Activated CD4-positive, alpha-beta T cell treated with anti-CD3 and anti-CD28 coated beads, Interleukin-2, amount 10 ng/mL, durations not matched to agents 24 days and 14 days (primary cell): ENCODE results near the gene MRPL36. TPM values are rescaled to one million over a fixed set of nuclear protein-coding genes. Genes with fewer than 3 reads are reported as not detected.

ENCODE experiments used
- DNase-seq: peaks from one replicate; pipeline ENCODE4 v3.0.0; 2022
- H3K27ac Mint-ChIP-seq: one replicate; pipeline ENCODE4 v1.8.0; 2022; ENCODE audit warnings: mild to moderate bottlenecking, mixed read lengths
- H3K27me3 Mint-ChIP-seq: one replicate; pipeline ENCODE4 v1.8.0; 2022; ENCODE audit warnings: mixed read lengths
- H3K36me3 Mint-ChIP-seq: one replicate; pipeline ENCODE4 v1.8.0; 2022; ENCODE audit warnings: low read depth, mild to moderate bottlenecking, mixed read lengths
- H3K4me1 Mint-ChIP-seq: one replicate; pipeline ENCODE4 v1.8.0; 2021; ENCODE audit warnings: mixed read lengths
- H3K4me3 Mint-ChIP-seq: one replicate; pipeline ENCODE4 v1.8.0; 2022; ENCODE audit warnings: mild to moderate bottlenecking, moderate library complexity, mixed read lengths
- H3K9me3 Mint-ChIP-seq: one replicate; pipeline ENCODE4 v1.8.0; 2021; ENCODE audit warnings: mixed read lengths
- intact Hi-C: fragments of 100-400 bp; cut with micrococcal nuclease; formaldehyde crosslinking; loops from one replicate; pipeline ENCODE4 v1.15.1; 2023
- total RNA-seq: library from RNA; stranded (reverse); gene quantifications from 2 replicates; pipeline ENCODE4 v1.2.3, GENCODE V29; 2022

MRPL36 gene
- total RNA-seq, 1 donor from 2014 or later, result 107 TPM

DNA sequence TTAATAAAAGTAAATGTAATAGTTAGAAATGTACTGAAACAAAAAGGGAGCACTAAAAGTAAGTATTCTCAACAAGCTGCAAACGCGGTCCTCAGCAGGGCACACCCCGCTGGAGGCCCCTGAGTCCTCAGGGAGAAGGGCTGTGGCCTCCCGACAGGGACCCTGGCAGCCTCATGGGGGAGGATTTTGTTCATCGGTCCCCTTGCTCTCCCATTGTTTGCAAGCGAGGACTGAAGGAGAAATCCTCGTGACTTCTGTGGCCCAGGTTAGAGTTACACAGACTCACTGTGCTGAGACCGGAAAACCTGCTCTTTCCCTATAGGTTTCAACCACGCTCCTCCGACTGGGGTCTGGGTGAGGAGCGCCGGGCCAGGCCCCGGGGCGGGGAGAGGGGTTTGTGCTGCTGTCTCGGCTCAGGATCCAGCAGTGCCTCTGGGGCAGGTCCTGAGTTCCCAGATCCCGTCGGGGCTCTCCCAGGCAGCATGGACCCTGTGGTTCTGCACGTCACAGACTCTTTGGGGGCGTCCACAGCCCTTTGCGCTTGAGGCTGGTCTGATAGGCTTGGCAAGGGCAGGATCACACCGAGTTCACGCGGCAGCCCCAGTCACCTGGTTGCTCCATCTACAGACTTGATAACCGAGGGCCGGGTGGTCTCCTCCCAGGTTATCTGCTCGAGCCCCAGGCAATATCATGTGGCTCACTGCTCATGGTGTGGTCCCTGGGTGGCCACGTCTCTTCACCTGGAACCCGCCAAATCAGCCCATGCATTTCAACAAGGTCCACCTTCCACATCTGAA lies 38.8 kb downstream of the MRPL36 start:
- Mint-ChIP-seq H3K27me3 (peaks cover 7% of the 10 kb centered on the region), H3K27ac (no peak overlapping the region), H3K9me3 (peaks cover 6% of the 10 kb centered on the region), H3K36me3 (no peaks in the 10 kb centered on the region), H3K4me3 (no peak overlapping the region), H3K4me1 (no peaks in the 10 kb centered on the region)
- intact Hi-C loops, result loop anchor here (5.0 to 10.0 kb wide), 2 partner anchors 41 to 104 kb away; partner anchors contain the start of gene NDUFS6
- DNase-seq, result no peak

DNA sequence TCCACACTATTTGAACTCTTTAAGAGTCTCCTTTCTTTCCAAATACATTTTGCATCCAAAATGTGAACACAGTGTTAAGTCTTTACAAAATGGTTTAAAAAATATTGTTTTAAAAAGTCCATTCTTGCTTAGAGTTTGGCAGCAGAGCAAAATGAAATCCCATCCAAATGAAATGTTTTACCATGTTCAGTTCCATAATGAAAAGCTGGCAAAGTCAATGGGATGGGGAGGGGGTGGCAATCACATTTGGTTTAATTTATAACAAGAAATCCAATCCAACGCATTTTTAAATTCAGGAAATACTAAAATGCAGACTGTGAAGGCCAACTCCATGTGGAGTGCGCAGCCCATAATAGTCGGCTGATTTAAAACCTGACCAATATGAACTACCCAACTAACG lies 39.4 kb downstream of the MRPL36 start:
- DNase-seq, result no peak
- intact Hi-C loops, result loop anchor here (5.0 to 10.0 kb wide), 2 partner anchors 42 to 105 kb away; partner anchors contain the start of gene NDUFS6
- Mint-ChIP-seq H3K27ac (no peak overlapping the region), H3K27me3 (peaks cover 7% of the 10 kb centered on the region), H3K36me3 (no peaks in the 10 kb centered on the region), H3K4me1 (no peaks in the 10 kb centered on the region), H3K4me3 (no peak overlapping the region), H3K9me3 (peaks cover 6% of the 10 kb centered on the region)

DNA sequence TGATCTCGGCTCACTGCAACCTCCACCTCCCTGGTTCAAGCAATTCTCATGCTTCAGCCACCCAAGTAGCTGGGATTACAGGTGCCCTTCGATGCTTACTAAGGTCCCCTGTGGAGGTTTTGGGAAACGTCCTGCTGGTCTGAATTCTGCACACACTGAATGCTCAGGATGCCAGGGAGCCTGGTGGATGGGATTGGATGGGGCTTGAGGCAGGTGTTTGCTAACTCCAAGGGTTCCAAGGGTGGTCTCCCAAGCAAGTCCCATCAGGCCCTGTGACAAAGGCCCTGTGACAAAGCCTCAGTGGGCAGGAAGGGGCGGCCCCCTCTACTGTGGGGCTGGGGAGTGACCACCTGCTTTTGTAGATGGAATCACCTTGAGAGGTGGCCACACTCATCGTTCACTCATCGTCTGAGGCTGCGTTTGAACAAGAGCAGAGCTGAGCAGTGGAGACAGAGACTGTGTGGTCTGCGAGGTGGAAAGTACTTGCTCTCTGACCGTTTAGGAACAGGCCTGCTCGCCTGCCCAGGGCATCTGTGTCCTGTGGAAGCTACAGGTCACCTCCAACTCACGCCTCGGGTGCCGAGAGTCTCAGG lies 40.2 kb downstream of the MRPL36 start:
- H3K4me3 Mint-ChIP-seq, result no peak overlapping the region
- DNase-seq, result no peak
- no peaks in the 10 kb centered on the region for H3K4me1 Mint-ChIP-seq

DNA sequence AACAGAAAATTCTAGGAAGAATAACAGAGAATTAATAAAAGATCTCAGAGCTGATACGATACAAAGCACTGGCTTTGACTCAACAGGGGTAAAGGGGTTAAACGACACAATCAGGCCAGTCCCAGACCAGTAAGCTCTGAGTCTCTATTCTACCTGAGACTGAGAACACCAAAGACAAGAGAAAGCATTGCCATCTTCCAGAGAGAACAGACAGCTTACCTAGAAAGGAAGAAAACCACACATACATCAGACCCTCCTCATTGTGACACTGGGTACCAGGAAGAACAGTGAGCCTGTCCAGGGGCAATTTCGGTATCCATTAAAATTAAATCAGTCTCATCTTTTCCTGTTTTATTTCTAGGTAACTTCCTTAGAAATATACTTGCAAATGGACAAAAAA lies 41.1 kb downstream of the MRPL36 start:
- no peak overlapping the region for H3K4me3 Mint-ChIP-seq
- H3K27me3 Mint-ChIP-seq, result peaks cover 5% of the 10 kb centered on the region
- no peaks in the 10 kb centered on the region for H3K4me1 Mint-ChIP-seq
- intact Hi-C loops, result no loop called here
- no peak overlapping the region for H3K27ac Mint-ChIP-seq
- no peak for DNase-seq
- no peaks in the 10 kb centered on the region for H3K36me3 Mint-ChIP-seq
- H3K9me3 Mint-ChIP-seq, result peaks cover 6% of the 10 kb centered on the region

More for the DNA sequence above, 40.2 kb downstream of the MRPL36 start:
- H3K27ac Mint-ChIP-seq, result no peak overlapping the region
- peaks cover 5% of the 10 kb centered on the region for H3K27me3 Mint-ChIP-seq
- intact Hi-C loops, result no loop called here
- H3K9me3 Mint-ChIP-seq, result peaks cover 6% of the 10 kb centered on the region
- H3K36me3 Mint-ChIP-seq, result no peaks in the 10 kb centered on the region

DNA sequence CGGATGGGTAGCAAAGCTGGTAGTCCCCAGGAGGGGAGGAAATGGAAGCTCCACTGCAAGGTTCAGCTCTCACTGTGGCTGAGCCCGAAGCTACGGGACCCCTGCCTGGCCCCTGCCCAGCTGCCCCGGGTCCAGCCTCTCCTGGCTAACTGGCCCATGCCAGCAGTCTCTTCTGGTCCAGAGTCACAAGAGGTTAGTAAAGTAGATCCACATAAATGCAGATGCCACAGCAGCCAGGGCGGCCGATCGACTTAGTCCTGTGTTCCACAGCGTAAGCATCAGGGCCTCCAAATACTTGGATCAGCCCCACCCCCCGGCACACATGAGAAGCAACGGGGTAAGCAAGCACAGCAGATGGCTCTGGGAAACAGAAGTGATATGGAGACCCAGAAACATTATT lies 42.1 kb downstream of the MRPL36 start:
- Mint-ChIP-seq H3K4me1 (no peaks in the 10 kb centered on the region), H3K27me3 (peaks cover 5% of the 10 kb centered on the region)
- intact Hi-C loops, result no loop called here

DNA sequence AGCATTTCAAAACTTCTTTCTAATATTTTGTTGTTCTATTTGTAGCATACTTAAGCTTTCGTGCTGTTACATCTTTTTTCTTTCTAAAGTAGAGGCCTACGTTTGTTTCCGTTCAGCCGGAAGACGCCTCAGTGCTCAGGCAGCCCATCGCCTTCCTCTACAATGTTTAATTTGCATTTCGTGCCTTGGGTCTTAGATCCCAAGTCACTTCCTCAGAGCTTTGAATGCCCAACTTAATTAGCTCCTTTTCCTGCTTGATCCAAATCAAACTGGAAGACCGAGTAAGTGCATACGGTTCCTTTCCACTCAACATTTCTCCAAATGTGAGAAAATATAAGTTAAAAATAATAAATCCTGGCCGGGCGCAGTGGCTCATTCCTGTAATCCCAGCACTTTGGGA lies 43.2 kb downstream of the MRPL36 start:
- peaks cover 6% of the 10 kb centered on the region for H3K9me3 Mint-ChIP-seq
- H3K27ac Mint-ChIP-seq, result no peak overlapping the region
- H3K27me3 Mint-ChIP-seq, result peaks cover 3% of the 10 kb centered on the region
- intact Hi-C loops, result no loop called here
- no peak for DNase-seq
- H3K36me3 Mint-ChIP-seq, result no peaks in the 10 kb centered on the region
- no peak overlapping the region for H3K4me3 Mint-ChIP-seq
- no peaks in the 10 kb centered on the region for H3K4me1 Mint-ChIP-seq

More for the DNA sequence above, 42.1 kb downstream of the MRPL36 start:
- no peak for DNase-seq
- Mint-ChIP-seq H3K4me3 (no peak overlapping the region), H3K27ac (no peak overlapping the region), H3K9me3 (peaks cover 6% of the 10 kb centered on the region), H3K36me3 (no peaks in the 10 kb centered on the region)

DNA sequence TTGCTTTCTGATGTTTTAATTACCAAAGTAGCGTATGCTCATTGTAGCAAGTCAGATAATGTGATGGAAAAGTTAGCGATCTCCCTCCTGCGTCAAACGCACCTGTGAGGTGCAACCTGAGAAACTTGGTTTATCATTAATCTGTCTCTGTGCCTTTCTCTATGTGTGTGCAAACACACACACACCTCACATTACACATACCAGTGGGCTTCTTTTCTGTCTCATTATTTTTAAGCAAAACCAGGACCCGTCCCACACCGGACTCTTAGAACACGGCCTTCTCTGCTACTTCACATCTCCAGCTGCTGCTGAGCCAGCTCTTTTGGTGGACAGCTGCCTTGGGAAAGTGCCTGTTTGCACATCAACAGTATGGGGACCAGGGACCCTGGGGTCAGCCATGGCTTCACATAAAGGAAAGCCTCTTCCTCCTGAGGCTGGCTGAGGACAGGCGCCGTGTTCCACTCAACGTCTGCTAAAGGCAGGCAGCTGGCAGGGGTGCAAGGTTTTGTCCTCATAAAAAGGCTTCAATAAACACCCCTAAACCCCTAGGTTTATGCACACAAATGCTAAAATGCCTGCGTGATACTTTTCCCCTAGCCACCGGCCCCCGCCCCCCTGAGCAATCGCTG lies 44.2 kb downstream of the MRPL36 start:
- DNase-seq, result no peak
- H3K27ac Mint-ChIP-seq, result no peak overlapping the region
- no peaks in the 10 kb centered on the region for H3K36me3 Mint-ChIP-seq
- H3K27me3 Mint-ChIP-seq, result peaks cover 3% of the 10 kb centered on the region
- H3K4me3 Mint-ChIP-seq, result no peak overlapping the region
- no peaks in the 10 kb centered on the region for H3K4me1 Mint-ChIP-seq
- peaks cover 6% of the 10 kb centered on the region for H3K9me3 Mint-ChIP-seq
- intact Hi-C loops, result no loop called here

DNA sequence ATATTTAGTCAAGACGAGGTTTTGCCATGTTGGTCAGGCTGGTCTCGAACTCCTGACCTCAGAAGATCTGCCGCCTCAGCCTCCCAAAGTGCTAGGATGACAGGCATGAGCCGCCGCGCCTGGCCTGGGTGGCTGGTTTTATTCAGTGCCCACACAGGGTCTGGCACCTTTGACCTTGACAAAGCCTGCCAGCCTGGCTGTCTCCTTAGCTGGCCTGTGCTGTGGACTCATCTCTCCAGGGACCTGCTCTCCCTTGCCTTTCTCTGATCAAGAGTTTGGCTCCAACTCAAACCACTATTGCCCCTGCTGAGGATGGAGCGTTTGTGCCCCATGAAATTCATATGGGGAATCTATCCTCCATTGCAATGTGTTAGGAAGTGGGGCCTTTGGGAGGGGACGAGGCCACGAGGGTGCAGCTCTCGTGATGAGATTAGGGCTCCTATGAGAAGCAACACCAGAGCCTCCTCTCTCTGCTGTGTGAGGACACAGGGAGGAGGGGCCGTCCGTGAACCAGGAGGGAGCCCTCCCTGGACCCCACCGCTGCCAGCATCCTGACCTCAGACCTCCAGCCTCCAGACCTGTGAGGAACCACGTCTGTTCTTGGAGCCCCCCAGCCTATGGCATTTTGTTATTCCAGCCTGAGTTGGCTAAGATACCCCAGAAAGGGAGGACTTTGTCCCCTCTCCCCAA lies 45.0 kb downstream of the MRPL36 start:
- Mint-ChIP-seq H3K27ac (no peak overlapping the region), H3K27me3 (peaks cover 3% of the 10 kb centered on the region), H3K36me3 (no peaks in the 10 kb centered on the region), H3K9me3 (peaks cover 6% of the 10 kb centered on the region), H3K4me1 (no peaks in the 10 kb centered on the region), H3K4me3 (no peak overlapping the region)
- no peak for DNase-seq
- intact Hi-C loops, result no loop called here

DNA sequence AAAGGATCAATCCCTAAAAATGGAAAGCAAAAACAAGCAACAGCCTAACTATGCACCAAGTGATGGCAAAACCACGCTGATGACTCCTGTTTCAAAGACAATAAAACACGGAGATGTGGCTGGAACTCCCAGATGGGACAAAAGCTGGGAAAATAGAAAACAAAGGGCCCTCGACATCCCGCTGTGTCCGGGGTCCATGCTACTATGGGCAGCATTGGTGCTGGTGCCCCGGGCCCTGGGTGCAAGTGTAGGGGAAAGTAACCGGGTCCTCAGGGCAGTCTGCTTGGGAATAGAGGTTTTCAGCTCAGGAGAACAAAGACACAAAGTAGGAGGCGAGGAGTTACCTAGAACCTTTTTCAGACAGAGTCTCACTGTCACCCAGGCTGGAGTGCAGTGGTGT lies 46.1 kb downstream of the MRPL36 start:
- no peak for DNase-seq
- no peak overlapping the region for H3K4me3 Mint-ChIP-seq
- no peaks in the 10 kb centered on the region for H3K4me1 Mint-ChIP-seq
- H3K27ac Mint-ChIP-seq, result no peak overlapping the region
- intact Hi-C loops, result no loop called here
- H3K27me3 Mint-ChIP-seq, result peaks cover under 1% of the 10 kb centered on the region
- no peaks in the 10 kb centered on the region for H3K36me3 Mint-ChIP-seq
- H3K9me3 Mint-ChIP-seq, result peaks cover 4% of the 10 kb centered on the region

DNA sequence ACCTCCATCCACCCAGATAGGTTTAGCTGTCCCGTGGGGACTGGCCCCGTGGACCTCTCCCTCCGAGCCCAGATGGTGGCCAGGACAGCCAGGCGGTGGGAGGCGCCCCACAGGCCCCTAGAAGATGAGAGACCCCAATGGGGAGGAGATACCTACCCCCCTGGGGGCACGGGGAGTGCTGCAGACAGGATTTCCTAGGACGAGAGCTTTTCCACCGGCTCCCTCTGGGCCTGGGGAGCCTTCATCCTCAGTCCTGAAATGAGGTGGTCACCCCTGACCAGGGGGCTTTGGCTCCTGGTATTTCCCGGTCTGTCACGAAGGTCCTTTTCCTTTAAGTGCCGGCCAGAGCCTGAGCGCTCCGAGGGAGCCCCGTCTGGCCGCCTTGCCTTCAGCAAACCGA lies 46.8 kb downstream of the MRPL36 start:
- intact Hi-C loops, result no loop called here
- Mint-ChIP-seq H3K27ac (no peak overlapping the region), H3K4me3 (no peak overlapping the region), H3K36me3 (no peaks in the 10 kb centered on the region), H3K27me3 (no peaks in the 10 kb centered on the region), H3K4me1 (no peaks in the 10 kb centered on the region), H3K9me3 (no peaks in the 10 kb centered on the region)
- no peak for DNase-seq

DNA sequence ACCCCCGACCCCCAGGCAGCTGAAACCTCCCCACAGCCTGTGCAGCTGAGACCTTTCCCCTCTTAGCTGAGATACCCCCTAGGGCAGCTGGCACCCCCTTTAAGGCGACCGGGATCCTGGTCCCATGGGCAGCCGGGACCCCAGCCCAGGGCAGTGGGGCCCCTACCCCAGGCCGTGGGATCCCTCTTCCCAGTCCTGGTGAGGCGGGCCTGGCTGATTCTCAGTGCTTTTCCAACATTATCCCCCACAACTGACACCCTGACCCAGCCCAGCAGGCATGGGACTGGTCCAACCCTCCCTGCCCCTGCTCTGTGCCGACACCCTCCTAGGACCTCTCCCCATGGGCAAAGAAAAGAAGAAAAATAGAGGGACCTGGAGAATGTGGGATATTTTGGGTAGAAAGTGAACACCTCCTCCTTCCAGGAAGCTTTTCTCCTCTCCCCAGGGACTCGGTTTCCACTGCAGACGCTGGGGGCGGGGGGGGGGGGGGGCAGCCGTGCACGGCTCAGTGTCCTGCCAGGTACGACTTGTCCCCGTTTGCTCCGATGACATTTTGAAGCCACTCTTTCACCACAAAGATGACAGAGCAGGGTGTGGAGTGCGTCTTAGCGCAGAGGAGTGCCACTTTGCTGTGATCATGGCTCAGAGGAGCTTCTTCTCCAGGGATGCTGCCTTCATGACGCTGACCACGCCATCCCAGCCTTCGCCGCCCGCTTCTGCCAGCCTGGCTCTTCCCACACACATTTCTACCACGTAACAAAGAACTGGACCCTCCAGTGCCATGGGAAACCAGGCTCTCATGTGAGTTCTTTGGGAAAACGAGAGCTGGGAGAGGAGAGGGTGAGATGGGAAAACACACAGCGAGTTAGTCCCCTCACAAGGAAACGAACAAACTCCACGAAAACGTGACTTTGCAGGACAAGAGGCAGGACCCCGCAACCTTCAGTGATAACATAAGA lies 47.5 kb downstream of the MRPL36 start:
- no peak for DNase-seq
- intact Hi-C loops, result no loop called here
- Mint-ChIP-seq H3K27ac (no peak overlapping the region), H3K4me3 (no peak overlapping the region), H3K9me3 (no peaks in the 10 kb centered on the region), H3K36me3 (no peaks in the 10 kb centered on the region), H3K27me3 (no peaks in the 10 kb centered on the region), H3K4me1 (no peaks in the 10 kb centered on the region)

DNA sequence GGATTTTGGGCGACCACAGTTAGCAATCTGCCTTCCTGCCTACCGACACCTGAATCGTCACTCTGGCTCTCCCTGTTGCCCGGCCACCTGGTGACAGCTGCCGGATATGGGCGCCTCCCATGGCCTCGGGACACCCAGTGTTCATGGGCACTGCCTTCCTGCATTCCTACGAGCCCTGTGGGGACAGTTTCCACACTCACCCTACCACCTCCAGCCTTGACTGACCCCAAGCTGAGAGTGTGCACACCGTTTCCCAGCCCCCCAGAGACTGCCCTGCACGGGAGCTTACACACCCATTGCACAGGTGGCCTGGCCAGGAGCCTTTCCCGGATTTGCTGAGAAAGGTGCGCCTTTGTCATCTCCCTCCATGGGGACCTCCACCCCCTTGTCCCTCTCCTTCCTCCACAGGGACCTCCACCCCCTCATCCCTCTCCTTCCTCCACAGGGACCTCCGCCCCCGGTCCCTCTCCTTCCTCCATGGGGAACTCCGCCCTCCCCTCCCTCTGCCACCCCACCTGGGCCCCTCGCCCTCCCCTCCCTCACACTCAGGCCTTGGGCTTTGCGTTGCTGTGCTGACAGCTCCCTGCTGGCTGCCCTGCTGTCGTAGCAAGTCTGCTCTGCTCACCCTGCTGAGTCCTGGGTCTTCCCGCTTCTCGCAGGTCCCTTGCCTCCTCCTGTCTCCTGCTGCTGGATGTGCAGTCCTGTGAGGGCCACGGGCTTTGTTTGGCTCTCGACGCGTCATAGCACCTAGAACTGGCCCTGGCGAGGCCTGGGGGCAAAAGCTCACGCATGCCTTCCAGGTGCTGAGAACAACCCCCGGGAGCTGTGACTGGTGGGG lies 48.4 kb downstream of the MRPL36 start:
- Mint-ChIP-seq H3K27ac (no peak overlapping the region), H3K4me1 (no peaks in the 10 kb centered on the region), H3K9me3 (no peaks in the 10 kb centered on the region), H3K27me3 (no peaks in the 10 kb centered on the region), H3K36me3 (no peaks in the 10 kb centered on the region), H3K4me3 (no peak overlapping the region)
- no peak for DNase-seq
- intact Hi-C loops, result no loop called here
